ENCODE results near the gene CCDC9.
A peak's percentile ranks its signal among the peaks of the same experiment; 100 is the strongest.

CCDC9 gene

DNA sequence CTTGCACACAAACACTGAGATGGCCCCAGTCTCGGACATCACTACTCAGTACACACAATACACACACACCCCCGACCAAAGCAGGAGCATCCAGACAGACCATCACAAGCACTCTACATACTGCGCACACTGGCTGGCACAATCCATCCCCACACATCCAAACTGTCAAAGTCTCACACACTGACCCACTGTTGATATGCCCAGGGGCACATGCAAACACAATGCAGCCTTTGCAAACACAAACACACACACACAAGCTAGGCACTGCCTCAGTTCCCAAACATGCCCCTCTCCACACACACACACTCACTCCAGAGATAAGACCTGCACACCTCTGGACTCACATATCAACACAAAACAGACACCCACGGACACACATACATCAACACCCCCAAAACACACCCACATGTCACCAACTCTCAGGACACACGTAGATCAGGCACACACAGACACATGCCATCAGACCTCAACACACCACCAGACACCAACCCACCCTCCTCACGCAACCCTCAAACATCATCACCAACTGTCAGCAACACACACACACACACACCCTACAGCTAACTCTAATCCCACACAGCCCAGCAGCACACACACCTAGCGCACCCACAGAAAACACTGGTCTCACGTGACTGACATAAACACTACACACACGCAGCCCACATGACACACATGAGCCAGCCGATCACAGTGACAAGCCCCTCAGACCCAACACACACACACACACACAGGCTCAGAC is 27.2 kb upstream of the CCDC9 start:
- TF ChIP-seq, protein P1, sequence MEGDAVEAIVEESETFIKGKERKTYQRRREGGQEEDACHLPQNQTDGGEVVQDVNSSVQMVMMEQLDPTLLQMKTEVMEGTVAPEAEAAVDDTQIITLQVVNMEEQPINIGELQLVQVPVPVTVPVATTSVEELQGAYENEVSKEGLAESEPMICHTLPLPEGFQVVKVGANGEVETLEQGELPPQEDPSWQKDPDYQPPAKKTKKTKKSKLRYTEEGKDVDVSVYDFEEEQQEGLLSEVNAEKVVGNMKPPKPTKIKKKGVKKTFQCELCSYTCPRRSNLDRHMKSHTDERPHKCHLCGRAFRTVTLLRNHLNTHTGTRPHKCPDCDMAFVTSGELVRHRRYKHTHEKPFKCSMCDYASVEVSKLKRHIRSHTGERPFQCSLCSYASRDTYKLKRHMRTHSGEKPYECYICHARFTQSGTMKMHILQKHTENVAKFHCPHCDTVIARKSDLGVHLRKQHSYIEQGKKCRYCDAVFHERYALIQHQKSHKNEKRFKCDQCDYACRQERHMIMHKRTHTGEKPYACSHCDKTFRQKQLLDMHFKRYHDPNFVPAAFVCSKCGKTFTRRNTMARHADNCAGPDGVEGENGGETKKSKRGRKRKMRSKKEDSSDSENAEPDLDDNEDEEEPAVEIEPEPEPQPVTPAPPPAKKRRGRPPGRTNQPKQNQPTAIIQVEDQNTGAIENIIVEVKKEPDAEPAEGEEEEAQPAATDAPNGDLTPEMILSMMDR (IDR thresholded peaks at IDR 0.05; ENCODE audit: insufficient read depth, low read depth, low read length, missing control alignments) = no peak
- DNase-seq (ENCODE audit: low read depth) = no peak
- peak overlapping the region; percentile 90 for H3K4me3 ChIP-seq (ENCODE audit: low read depth, low read length)

DNA sequence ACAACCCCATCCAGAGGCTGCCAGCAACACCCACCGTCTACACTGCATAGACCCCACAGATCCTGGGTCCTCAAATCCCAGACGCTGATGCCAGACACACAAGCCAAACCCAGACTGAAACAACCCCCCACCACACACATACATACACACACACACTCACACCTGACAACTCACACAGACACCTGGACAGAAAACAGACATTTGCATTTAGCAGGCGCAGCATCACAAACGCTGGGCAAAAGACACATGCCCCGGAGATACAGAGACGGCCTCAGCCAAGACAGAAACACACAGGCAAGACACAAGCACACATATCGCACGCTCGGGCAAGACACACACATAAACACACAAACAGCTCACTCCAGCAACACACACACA is 26.7 kb upstream of the CCDC9 start:
- TF ChIP-seq, protein P1 (IDR thresholded peaks at IDR 0.05; ENCODE audit: insufficient read depth, low read depth, low read length, missing control alignments) = no peak
- peak; percentile 41 for DNase-seq (ENCODE audit: low read depth)
- H3K4me3 ChIP-seq (ENCODE audit: low read depth, low read length) = peak overlapping the region; percentile 62

DNA sequence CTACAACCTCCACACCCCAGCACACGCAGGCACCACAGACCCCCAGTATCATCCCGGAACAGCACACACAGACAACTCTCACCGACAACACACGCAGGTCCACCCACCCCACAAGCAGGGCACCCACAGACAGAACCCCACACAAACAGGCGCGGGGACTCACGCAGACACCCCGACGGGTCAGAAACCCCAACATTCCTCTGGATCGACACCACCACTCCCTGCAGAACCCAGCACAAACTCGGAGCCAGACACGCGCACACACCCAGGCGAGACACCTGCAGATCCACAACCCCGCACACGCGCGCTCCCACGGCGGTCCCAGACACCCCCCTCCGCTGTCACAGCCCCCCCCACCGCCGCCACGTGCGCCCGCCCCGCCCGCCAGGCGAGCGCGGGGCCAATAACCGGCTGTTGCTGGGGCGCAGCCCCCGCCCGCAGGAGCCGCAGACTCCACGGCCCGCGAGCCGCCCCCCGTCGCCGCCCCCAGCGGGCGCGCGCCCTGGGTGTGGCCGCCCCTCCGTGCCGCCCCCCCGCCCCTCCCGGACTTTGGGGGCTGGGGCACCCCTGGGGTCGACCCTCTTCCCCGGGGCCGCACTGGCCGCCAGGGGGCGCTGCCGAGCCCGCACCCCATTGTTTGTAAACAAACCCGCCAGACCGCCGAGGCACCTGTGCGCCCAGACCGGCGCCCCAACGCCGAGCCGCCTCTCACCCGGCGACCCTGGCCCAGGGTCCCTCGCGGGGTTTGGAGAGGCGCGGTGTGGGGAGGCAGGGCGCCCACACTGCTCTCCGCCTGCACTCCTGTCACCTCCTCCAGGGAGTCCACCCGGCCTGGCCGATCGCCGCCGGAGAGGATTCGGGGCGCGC is 26.0 kb upstream of the CCDC9 start:
- TF ChIP-seq, protein P1 (IDR thresholded peaks at IDR 0.05; ENCODE audit: insufficient read depth, low read depth, low read length, missing control alignments) = peak; percentile 82
- H3K4me3 ChIP-seq (ENCODE audit: low read depth, low read length) = peak overlapping the region; percentile 78
- DNase-seq (ENCODE audit: low read depth) = peak; percentile 80

DNA sequence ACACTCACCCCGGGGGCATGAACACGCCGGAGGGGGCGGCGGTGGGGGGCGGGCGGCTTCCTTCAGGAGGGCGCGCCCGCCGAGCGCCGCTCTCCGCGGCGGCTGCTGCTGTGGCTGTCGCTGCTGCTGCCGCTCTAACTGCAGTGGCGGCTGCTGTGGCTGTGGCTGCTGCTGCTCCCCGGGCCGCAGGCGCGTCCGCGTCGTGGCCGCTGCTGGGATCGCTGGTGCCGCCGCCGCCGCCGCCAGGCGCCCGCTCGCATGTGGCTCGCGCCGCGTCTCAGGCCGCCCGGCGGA is 25.5 kb upstream of the CCDC9 start, which contains the start of gene BBC3:
BBC3 (minus strand) TSS at position 279 of the 294 bp plus-strand sequence. CDS start 2,768 bp downstream, outside the sequence.
- no peak for DNase-seq (ENCODE audit: low read depth)
- peak within 1 kb of the TSS; percentile 78 for H3K4me3 ChIP-seq (ENCODE audit: low read depth, low read length)
- TF ChIP-seq, protein P1 (IDR thresholded peaks at IDR 0.05; ENCODE audit: insufficient read depth, low read depth, low read length, missing control alignments) = no peak

DNA sequence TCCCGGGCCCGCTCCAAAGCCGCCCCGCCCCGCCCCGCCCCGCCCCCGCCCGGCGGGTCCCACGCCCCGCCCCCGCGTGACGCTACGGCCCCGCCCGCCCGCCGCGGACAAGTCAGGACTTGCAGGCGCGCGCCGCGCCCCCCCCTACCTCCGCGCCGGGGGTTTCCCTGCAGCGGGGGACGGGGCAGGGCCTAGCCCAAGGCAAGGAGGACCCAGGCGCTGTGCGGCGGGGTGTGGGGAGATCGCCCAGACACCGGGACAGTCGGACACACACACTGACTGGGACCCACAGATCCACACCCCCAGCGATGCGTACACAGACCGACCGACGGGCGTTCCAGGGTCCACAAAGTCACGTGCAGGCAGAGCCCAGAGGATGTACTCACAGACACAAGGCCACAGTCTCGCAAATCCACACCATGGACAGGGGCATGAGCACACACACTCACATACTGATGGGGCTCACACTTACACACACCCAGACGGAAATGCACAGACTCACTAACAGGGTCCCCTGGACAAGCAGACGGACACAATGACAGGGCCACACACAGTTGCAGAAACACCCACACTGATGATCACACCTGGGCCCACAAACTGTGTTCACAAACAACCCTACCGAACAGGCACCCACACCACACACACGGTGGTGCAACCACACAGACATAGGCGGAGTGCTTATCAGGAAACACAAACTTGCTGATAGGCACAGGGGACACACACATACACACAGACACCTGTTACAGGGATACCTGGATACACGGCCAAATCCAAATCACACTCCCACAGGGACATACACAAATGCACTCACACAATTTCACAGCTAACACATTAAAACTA is 24.9 kb upstream of the CCDC9 start:
- TF ChIP-seq, protein P1 (IDR thresholded peaks at IDR 0.05; ENCODE audit: insufficient read depth, low read depth, low read length, missing control alignments) = no peak
- DNase-seq (ENCODE audit: low read depth) = peak; percentile 94
- peak overlapping the region; percentile 59 for H3K4me3 ChIP-seq (ENCODE audit: low read depth, low read length)

DNA sequence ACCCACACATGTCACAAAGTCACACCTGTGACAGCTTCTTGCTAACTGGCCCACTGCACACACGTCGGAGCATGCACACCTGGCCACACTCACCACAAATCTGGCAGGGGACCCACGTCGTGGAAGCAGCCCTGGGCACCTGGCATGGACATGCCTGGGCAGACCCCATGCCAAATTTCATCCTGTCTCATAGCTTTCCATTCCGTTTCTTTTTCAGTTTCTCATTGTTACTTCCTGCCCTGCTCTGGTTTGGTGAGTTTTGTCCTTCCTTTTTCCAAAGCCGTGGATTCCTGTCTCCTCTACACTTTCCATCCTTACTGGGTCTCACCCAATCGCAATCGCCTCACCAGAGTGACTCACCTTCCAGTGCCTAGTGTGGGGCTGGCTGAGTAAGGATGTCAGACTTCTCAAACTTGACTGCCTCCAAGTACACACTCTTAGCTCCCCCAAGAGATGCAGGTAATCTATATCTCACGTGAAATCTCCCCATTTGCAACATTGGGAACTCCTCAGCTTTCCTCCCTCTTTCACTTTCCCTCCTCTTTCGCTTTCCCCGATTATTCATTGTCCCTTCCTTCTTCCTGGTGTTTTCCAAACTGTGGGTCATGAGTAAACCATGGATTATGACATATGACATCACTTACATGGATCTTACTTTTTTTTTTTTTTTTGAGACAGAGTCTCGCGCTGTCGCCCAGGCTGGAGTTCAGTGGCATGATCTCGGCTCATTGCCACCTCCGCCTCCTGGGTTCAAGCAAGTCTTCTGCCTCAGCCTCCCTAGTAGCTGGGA is 23.7 kb upstream of the CCDC9 start:
- TF ChIP-seq, protein P1 (IDR thresholded peaks at IDR 0.05; ENCODE audit: insufficient read depth, low read depth, low read length, missing control alignments) = no peak
- peak; percentile 67 for DNase-seq (ENCODE audit: low read depth)
- peak overlapping the region; percentile 59 for H3K4me3 ChIP-seq (ENCODE audit: low read depth, low read length)
